Measurements from ENCODE around the gene ANTXRL.

DNA sequence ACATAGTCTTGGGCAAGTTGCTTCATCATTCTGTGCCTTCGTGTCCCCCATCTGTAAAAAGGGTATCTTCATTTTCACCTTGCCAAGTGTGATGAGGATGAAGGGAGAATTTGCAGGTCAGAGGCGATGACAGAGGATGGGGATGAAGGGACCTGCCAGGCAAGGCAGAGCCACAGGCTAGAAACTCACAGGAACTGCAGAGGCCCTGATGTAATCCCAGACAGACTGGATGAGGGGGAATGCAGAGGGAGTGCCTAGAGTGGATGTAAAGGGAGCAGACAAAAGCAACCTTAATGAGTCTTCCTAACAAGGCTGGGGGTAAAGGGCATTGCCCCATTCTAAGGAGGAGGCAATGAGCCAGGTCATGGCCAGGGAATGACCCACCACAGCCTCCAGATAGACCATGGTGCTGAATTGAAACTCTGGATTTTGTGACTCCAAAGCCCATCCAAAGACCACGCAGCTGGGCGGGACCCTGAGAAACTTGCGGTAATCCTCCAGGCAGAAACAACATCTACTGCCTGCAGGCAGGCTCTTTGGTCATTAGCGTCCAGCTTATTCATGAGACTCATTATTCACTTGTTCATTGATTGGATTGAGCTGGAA lies 1.9 kb downstream of the ANTXRL start:
- TF ChIP-seq, protein P1, sequence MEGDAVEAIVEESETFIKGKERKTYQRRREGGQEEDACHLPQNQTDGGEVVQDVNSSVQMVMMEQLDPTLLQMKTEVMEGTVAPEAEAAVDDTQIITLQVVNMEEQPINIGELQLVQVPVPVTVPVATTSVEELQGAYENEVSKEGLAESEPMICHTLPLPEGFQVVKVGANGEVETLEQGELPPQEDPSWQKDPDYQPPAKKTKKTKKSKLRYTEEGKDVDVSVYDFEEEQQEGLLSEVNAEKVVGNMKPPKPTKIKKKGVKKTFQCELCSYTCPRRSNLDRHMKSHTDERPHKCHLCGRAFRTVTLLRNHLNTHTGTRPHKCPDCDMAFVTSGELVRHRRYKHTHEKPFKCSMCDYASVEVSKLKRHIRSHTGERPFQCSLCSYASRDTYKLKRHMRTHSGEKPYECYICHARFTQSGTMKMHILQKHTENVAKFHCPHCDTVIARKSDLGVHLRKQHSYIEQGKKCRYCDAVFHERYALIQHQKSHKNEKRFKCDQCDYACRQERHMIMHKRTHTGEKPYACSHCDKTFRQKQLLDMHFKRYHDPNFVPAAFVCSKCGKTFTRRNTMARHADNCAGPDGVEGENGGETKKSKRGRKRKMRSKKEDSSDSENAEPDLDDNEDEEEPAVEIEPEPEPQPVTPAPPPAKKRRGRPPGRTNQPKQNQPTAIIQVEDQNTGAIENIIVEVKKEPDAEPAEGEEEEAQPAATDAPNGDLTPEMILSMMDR (IDR thresholded peaks at IDR 0.05), result no peak
- no peak for TF ChIP-seq POLR2A (IDR thresholded peaks at IDR 0.05)

Measured in esophagus squamous epithelium (tissue), 4 donors.